Measurements from ENCODE around the gene PRKG1.

PRKG1 gene

GRCh38 chr10:51911723-51912122 lies 837.4 kb downstream of the PRKG1 start:
- DNase-seq: no peak

GRCh38 chr10:51915031-51915542 lies 840.8 kb downstream of the PRKG1 start:
- no peak for DNase-seq

- no peak for DNase-seq
Observed at GRCh38 chr10:51918440-51918839, 844.2 kb downstream of the PRKG1 start.

GRCh38 chr10:51918884-51919325 lies 844.6 kb downstream of the PRKG1 start:
- DNase-seq: no peak

- DNase-seq: no peak
Observed at GRCh38 chr10:51920672-51921071, 846.4 kb downstream of the PRKG1 start.

- DNase-seq: no peak
Observed at GRCh38 chr10:51924359-51924758, 850.1 kb downstream of the PRKG1 start.

GRCh38 chr10:51926337-51926736 lies 852.0 kb downstream of the PRKG1 start:
- DNase-seq: no peak

GRCh38 chr10:51928162-51928561 lies 853.9 kb downstream of the PRKG1 start:
- no peak for DNase-seq

- no peak for DNase-seq
Observed at GRCh38 chr10:51932530-51932929, 858.2 kb downstream of the PRKG1 start.

GRCh38 chr10:51934373-51934772 lies 860.1 kb downstream of the PRKG1 start:
- no peak for DNase-seq

- DNase-seq: no peak
Observed at GRCh38 chr10:51935341-51935740, 861.1 kb downstream of the PRKG1 start.

- no peak for DNase-seq
Observed at GRCh38 chr10:51937308-51938140, 863.2 kb downstream of the PRKG1 start.

- DNase-seq: no peak
Observed at GRCh38 chr10:51950371-51950995, 876.2 kb downstream of the PRKG1 start.

GRCh38 chr10:51950996-51951555 lies 876.8 kb downstream of the PRKG1 start:
- DNase-seq: no peak

- no peak for DNase-seq
Observed at GRCh38 chr10:51951601-51952000, 877.3 kb downstream of the PRKG1 start.

GRCh38 chr10:51952056-51952455 lies 877.8 kb downstream of the PRKG1 start:
- no peak for DNase-seq

- no peak for DNase-seq
Observed at GRCh38 chr10:51955696-51956095, 881.4 kb downstream of the PRKG1 start.

- DNase-seq: no peak
Observed at GRCh38 chr10:51956822-51957221, 882.5 kb downstream of the PRKG1 start.

GRCh38 chr10:51960494-51960895 lies 886.2 kb downstream of the PRKG1 start:
- DNase-seq: no peak

GRCh38 chr10:51961401-51961800 lies 887.1 kb downstream of the PRKG1 start:
- no peak for DNase-seq

- no peak for DNase-seq
Observed at GRCh38 chr10:51964630-51965029, 890.3 kb downstream of the PRKG1 start.

GRCh38 chr10:51965451-51965850 lies 891.2 kb downstream of the PRKG1 start:
- no peak for DNase-seq

GRCh38 chr10:51972733-51973346 lies 898.6 kb downstream of the PRKG1 start:
- DNase-seq: no peak
